Measurements from ENCODE around the gene VDAC1. TPM values are rescaled to one million over a fixed set of nuclear protein-coding genes. Genes with fewer than 3 reads are reported as not detected.
"Not testable (repeated sequence)": the region's sequence is repeated elsewhere in the genome, so short reads cannot be mapped to it uniquely, and the experiment has no call there.

VDAC1 gene
- total RNA-seq, 1 donor from 2014 or later: 224 TPM

GRCh38 chr5:133978943-133979342 lies 25.8 kb downstream of the VDAC1 start:
- no peak for DNase-seq (ENCODE audit: low spot score)
- Histone ChIP-seq H3K36me3 (peaks cover 6% of the 10 kb centered on the region), H3K4me2 (no peak overlapping the region), H3K79me2 (ENCODE audit: low read depth) (no peaks in the 10 kb centered on the region), H4K20me1 (ENCODE audit: low read depth) (peaks cover 4% of the 10 kb centered on the region), H3K9me3 (ENCODE audit: low read depth) (no peaks in the 10 kb centered on the region), H3K9ac (no peak overlapping the region), H3K27ac (no peak overlapping the region), H3K4me1 (no peaks in the 10 kb centered on the region), H2AFZ (replicated peaks) (no peak overlapping the region), H3K4me3 (no peak overlapping the region), H3K27me3 (no peaks in the 10 kb centered on the region), H3F3A (ENCODE audit: low read depth) (peaks cover 3% of the 10 kb centered on the region)
- Mint-ChIP-seq H3K9me3 (no peaks in the 10 kb centered on the region), H3K4me1 (no peaks in the 10 kb centered on the region), H3K4me3 (no peak overlapping the region), H3K27me3 (ENCODE audit: insufficient read depth, low read depth) (peaks cover 2% of the 10 kb centered on the region), H3K27ac (no peak overlapping the region), H3K36me3 (peaks cover 15% of the 10 kb centered on the region)
- no peak for TF ChIP-seq EZH2 (IDR thresholded peaks at IDR 0.05)
- no peak for TF ChIP-seq CTCF (IDR thresholded peaks at IDR 0.05)

GRCh38 chr5:133977858-133978257 lies 26.9 kb downstream of the VDAC1 start:
- Histone ChIP-seq H3K4me1 (no peaks in the 10 kb centered on the region), H3K36me3 (peaks cover 6% of the 10 kb centered on the region), H3K27me3 (no peaks in the 10 kb centered on the region), H3K9ac (no peak overlapping the region), H3K9me3 (ENCODE audit: low read depth) (no peaks in the 10 kb centered on the region), H3K79me2 (ENCODE audit: low read depth) (no peaks in the 10 kb centered on the region), H3K27ac (no peak overlapping the region), H4K20me1 (ENCODE audit: low read depth) (peaks cover 4% of the 10 kb centered on the region), H2AFZ (replicated peaks) (no peak overlapping the region), H3K4me3 (no peak overlapping the region), H3F3A (ENCODE audit: low read depth) (peaks cover 3% of the 10 kb centered on the region), H3K4me2 (no peak overlapping the region)
- H3K27me3 Mint-ChIP-seq (ENCODE audit: insufficient read depth, low read depth): peaks cover 2% of the 10 kb centered on the region
- H3K4me3 Mint-ChIP-seq: no peak overlapping the region
- TF ChIP-seq EZH2 (IDR thresholded peaks at IDR 0.05) (no peak), EZH2phosphoT487 (IDR thresholded peaks at IDR 0.05) (no peak), CTCF (IDR thresholded peaks at IDR 0.05) (no peak)
- H3K9me3 Mint-ChIP-seq: no peaks in the 10 kb centered on the region
- peaks cover 16% of the 10 kb centered on the region for H3K36me3 Mint-ChIP-seq
- no peak overlapping the region for H3K27ac Mint-ChIP-seq
- no peak for DNase-seq (ENCODE audit: low spot score)
- no peaks in the 10 kb centered on the region for H3K4me1 Mint-ChIP-seq

- Mint-ChIP-seq H3K4me1 (no peaks in the 10 kb centered on the region), H3K36me3 (peaks cover 16% of the 10 kb centered on the region), H3K4me3 (no peak overlapping the region), H3K9me3 (no peaks in the 10 kb centered on the region), H3K27ac (no peak overlapping the region), H3K27me3 (ENCODE audit: insufficient read depth, low read depth) (peaks cover 2% of the 10 kb centered on the region)
- H4K20me1 ChIP-seq (ENCODE audit: low read depth): peaks cover 4% of the 10 kb centered on the region
- H3K4me3 ChIP-seq: no peak overlapping the region
- DNase-seq (ENCODE audit: low spot score): no peak
- H3K4me2 ChIP-seq: no peak overlapping the region
- no peaks in the 10 kb centered on the region for H3K27me3 ChIP-seq
- H3F3A ChIP-seq (ENCODE audit: low read depth): peaks cover 3% of the 10 kb centered on the region
- H3K27ac ChIP-seq: no peak overlapping the region
- no peaks in the 10 kb centered on the region for H3K4me1 ChIP-seq
- TF ChIP-seq CTCF (IDR thresholded peaks at IDR 0.05): no peak
- TF ChIP-seq EZH2 (IDR thresholded peaks at IDR 0.05): no peak
- TF ChIP-seq EZH2phosphoT487 (IDR thresholded peaks at IDR 0.05): no peak
- H3K9me3 ChIP-seq (ENCODE audit: low read depth): no peaks in the 10 kb centered on the region
- H3K79me2 ChIP-seq (ENCODE audit: low read depth): no peaks in the 10 kb centered on the region
- H2AFZ ChIP-seq (replicated peaks): no peak overlapping the region
- peaks cover 6% of the 10 kb centered on the region for H3K36me3 ChIP-seq
- no peak overlapping the region for H3K9ac ChIP-seq
These were observed 27.5 kb downstream of the VDAC1 start for GRCh38 chr5:133977161-133977787.

GRCh38 chr5:133975546-133975945 lies 29.2 kb downstream of the VDAC1 start:
- H3K27me3 ChIP-seq; H3K4me3 ChIP-seq; H3F3A ChIP-seq (ENCODE audit: low read depth); H3K36me3 ChIP-seq; H3K9me3 Mint-ChIP-seq; DNase-seq (ENCODE audit: low spot score); H3K9ac ChIP-seq; H2AFZ ChIP-seq (replicated peaks); H3K27ac Mint-ChIP-seq; H3K27me3 Mint-ChIP-seq (ENCODE audit: insufficient read depth, low read depth); H3K9me3 ChIP-seq (ENCODE audit: low read depth); H3K4me1 Mint-ChIP-seq; H3K27ac ChIP-seq; H4K20me1 ChIP-seq (ENCODE audit: low read depth); H3K4me2 ChIP-seq; H3K79me2 ChIP-seq (ENCODE audit: low read depth); H3K4me3 Mint-ChIP-seq; H3K4me1 ChIP-seq: not testable (repeated sequence)
- peaks cover 16% of the 10 kb centered on the region for H3K36me3 Mint-ChIP-seq
